ENCODE results near the gene PRUNE1. TPM values are rescaled to one million over a fixed set of nuclear protein-coding genes. Genes with fewer than 3 reads are reported as not detected.

PRUNE1 gene
- total RNA-seq, 1 donor from 2014 or later = 43.6 TPM

- DNase-seq (no peak), ATAC-seq (no peak)
- intact Hi-C loops (cut with micrococcal nuclease) = no loop called here
Measured at GRCh38 chr1:151000408-151000807, 7.8 kb upstream of the PRUNE1 start.

GRCh38 chr1:151001602-151002001 lies 6.6 kb upstream of the PRUNE1 start:
- intact Hi-C loops (cut with micrococcal nuclease) = no loop called here
- no peak for ATAC-seq
- no peak for DNase-seq

GRCh38 chr1:151002051-151002450 lies 6.2 kb upstream of the PRUNE1 start:
- intact Hi-C loops (cut with micrococcal nuclease) = no loop called here
- DNase-seq (no peak), ATAC-seq (no peak)

DNA sequence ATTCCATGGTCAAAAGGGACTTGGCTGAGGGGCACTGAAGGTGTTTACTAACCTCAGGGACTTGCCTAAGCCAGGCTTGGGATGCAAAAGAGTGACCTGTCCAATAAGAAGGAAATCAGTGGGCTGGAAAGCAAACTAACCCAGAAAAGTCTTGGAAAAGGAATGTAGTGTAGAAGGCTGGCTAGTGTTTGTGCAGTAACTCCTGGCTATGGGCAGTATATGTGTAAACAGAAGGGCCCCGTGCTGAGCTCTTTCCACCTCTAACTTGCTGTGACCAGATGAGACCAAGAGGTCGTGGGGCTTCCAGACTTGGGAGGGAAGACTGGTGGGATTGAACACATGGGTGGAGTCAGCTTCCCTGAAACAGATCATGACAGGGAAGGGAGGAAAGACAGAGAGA lies 5.6 kb upstream of the PRUNE1 start:
- no peak for ATAC-seq
- intact Hi-C loops (cut with micrococcal nuclease) = no loop called here
- DNase-seq = no peak

GRCh38 chr1:151003180-151003579 lies 5.1 kb upstream of the PRUNE1 start:
- ATAC-seq = no peak
- no peak for DNase-seq
- intact Hi-C loops (cut with micrococcal nuclease) = no loop called here

DNA sequence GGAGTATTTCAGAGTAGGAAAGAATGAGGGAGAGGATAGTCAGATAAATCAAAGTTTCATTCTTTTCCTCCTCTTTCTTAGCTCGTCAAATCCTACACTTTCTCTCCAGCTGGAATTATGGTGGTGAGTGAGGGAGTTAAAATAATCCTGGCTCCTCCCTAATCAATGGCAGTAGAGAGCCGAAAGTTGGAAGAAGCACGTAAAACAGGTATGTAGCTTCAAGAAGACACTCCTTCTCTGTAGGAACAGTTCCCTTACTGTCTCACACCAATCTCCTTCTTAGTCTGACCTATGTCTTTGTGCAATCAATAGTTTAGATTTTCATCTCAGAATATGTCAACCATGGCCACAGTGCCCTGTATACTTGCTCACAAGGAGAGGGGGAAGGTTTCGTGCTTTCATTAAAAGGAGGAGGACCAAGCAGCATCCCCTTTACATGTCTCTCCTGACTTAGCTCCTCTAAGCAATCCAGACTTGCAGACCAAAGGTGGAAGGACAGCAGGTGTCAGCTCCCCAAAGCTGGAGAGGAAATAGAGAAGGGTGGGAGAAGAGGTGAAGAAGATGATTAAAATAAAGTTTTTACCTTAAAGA lies 2.4 kb upstream of the PRUNE1 start:
- intact Hi-C loops (cut with micrococcal nuclease) = no loop called here
- DNase-seq (no peak), ATAC-seq (no peak)

- intact Hi-C loops (cut with micrococcal nuclease) = no loop called here
- DNase-seq (peak; percentile 65), ATAC-seq (peak; percentile 78)
Measured at GRCh38 chr1:151006327-151007052, 1.8 kb upstream of the PRUNE1 start, which contains the start of gene MINDY1. MINDY1 (minus strand) TSS chr1:151006902; CDS start chr1:151002617, 4,285 bp downstream.

DNA sequence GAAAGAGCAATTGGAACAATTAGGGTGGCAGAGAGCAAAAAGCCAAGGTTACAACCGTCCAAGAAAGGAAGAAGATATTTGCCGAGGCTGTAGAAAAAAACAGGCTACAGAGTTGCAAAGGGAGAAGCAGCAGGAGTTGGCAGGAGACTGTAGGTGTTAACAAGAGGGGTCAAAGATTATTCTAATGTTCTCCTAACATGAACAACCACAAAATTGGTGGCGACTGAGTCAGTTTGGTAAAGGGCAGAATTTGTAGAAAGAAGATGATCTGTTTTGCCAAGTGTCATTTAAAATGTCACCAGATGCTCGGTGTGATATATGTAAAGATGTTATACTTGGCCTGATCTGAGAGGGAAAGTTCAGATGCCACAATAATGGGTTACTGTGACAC lies 401 bp upstream of the PRUNE1 start:
- intact Hi-C loops (cut with micrococcal nuclease) = no loop called here
- DNase-seq (no peak), ATAC-seq (no peak)

- ATAC-seq = no peak
- intact Hi-C loops (cut with micrococcal nuclease) = no loop called here
- DNase-seq = no peak
Measured at GRCh38 chr1:151009206-151009587, 948 bp downstream of the PRUNE1 start.

DNA sequence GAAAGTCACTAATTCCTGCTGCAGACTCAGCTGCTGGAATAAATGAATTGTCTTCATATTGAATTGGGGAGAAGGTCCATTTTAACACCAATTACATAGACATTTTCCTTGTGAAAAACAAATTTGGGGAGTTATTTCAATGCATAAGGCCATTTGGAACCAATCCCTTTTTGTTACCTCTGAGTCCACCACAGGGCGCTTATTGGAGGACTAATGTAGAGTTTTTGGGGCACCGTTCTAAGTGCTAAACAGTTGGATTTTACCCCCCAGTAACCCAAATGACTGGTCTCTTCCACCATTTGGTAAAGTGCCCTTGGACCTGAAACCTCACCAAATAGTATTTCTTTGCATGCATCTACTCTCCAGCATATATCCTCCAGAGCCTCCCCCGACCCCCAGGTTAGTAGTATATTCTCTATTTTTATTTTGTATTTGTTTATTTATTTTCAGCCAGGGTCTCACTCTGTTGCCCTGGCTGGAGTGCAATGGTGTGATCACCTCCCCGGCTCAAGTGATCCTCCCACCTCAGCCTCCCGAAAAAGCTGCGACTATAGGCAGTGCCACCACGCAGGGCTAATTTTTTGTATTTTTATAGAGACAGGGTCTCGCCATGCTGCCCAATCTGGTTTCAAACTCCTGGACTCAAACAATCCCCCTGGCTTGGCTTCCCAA lies 1.6 kb downstream of the PRUNE1 start:
- ATAC-seq (no peak), DNase-seq (no peak)
- intact Hi-C loops (cut with micrococcal nuclease) = no loop called here

DNA sequence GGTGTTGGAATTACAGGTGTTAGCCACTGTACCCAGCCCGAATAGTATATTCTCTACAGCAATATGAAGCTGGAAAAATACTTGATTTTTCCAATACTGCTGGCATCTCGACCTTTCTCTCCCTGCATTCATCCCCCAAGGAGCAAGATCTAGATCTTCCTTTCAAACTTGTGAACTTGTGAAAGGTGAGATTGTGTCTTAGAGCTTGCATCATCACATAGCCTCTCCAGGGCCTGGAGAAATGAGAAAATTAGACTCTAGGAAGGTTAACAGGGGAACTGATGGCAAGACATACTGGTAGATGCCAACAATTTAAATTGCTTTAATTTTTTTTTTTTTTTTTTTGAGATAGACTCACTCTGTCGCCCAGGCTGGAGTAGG lies 2.1 kb downstream of the PRUNE1 start:
- no peak for ATAC-seq
- intact Hi-C loops (cut with micrococcal nuclease) = no loop called here
- no peak for DNase-seq

DNA sequence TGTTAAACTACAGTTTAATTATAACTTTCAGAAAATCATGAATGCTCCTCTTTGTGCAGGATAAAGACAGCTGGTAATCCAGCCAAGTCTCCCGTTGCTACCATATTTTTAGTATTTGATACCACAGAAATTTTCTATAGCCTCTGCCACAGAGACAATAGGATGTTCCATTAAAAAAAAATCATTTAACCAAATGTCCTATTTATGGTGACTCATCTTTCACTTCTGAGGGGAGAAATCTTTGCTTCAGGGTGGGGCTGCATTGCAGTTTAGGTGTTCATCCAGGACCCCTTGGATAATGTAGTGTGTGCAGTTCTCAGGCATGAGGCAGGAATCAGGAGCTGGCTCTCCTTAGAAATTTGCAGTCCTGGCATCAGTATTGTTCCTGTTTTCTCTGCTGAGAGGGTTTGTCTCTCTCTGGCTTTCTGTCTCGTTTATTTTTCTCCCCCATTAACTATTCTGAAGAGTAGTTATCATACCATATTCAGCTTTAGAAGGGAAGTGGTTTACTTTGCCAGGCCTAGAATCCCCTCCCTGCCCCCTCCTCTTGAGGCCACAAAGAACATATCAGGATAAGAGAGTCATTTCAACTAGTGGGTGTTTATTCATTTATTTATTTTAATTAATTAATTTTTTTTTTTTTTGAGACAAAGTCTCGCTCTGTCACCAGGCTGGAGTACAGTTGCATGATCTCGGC lies 3.1 kb downstream of the PRUNE1 start:
- DNase-seq (no peak), ATAC-seq (no peak)
- intact Hi-C loops (cut with micrococcal nuclease) = no loop called here

DNA sequence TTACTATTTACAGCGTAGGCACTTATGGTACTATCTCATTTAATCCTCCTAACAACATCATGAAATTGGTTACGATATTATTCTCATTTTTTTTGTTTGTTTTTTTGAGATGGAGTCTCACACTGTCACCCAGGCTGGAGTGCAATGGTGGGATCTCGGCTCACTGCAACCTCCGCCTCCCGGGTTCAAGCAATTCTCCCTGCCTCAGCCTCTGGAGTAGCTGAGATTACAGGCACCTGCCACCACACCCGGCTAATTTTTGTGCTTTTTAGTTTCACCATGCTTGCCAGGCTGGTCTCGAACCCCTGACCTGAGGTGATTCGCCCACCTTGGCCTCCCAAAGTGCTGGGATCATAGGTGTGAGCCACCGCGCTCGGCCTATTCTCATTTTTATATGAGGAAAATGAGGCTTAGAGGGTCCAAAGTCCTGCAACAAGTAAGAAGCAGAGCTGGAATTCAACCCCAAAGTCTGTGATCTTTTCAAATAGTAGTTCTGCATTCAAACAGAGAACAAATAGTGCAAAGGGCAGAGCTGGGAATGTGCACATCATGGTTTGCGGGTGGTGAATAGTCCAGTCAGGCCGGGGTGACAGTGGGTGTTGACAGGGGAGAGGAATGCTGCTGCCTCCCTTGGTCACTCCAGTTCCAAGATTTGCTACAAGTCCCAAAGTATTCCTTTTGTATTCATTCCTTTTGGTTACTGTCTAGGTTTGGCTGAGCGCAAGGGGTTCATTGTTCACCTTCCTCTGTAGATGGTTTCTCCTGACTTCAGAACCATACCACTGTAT lies 4.6 kb downstream of the PRUNE1 start:
- DNase-seq (peak; percentile 50), ATAC-seq (peak; percentile 55)
- intact Hi-C loops (cut with micrococcal nuclease) = no loop called here

DNA sequence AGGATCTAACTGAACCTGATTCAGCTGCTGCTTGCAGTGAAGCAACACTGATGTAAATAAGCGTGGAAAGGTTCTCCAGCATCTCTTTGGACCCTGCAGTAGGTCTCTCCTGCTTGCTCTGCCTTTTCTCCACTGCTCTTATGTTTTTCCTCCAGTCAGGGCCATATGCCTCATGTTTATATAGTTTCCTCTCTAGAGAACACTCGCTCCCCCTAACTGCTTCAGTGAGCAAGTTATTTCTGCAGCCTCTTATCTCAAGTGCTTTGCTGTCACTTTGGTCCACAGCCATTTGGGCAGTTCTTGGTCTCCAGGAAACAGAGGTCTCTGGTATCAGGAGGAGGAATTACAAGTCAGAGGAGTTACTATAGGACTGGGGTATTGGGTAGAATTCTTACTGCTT lies 5.3 kb downstream of the PRUNE1 start:
- DNase-seq = no peak
- intact Hi-C loops (cut with micrococcal nuclease) = no loop called here
- peak; percentile 86 for ATAC-seq

GRCh38 chr1:151024540-151025146 lies 16.4 kb downstream of the PRUNE1 start:
- peak; percentile 82 for DNase-seq
- intact Hi-C loops (cut with micrococcal nuclease) = no loop called here
- peak; percentile 79 for ATAC-seq

- intact Hi-C loops (cut with micrococcal nuclease) = no loop called here
- DNase-seq = no peak
- no peak for ATAC-seq
Measured at GRCh38 chr1:151026460-151026859, 18.2 kb downstream of the PRUNE1 start.

GRCh38 chr1:151032164-151032563 lies 23.9 kb downstream of the PRUNE1 start:
- intact Hi-C loops (cut with micrococcal nuclease) = no loop called here
- no peak for DNase-seq
- ATAC-seq = no peak

- DNase-seq = no peak
- peak; percentile 35 for ATAC-seq
- intact Hi-C loops (cut with micrococcal nuclease) = no loop called here
Measured at GRCh38 chr1:151035167-151035566, 26.9 kb downstream of the PRUNE1 start.

GRCh38 chr1:151036356-151036755 lies 28.1 kb downstream of the PRUNE1 start, which contains the start of gene BNIPL:
BNIPL (plus strand) TSS chr1:151036586; CDS start chr1:151036726, 140 bp downstream.
- DNase-seq (no peak), ATAC-seq (no peak)
- intact Hi-C loops (cut with micrococcal nuclease) = no loop called here
